ENCODE measurements around the gene POLR3A.

Gene POLR3A

GRCh38 chr10:77974396-77975074, 54.8 kb downstream of the POLR3A start:
- DNase-seq = peak; percentile 36

GRCh38 chr10:77973276-77973675, 56.0 kb downstream of the POLR3A start:
- DNase-seq = no peak

GRCh38 chr10:77972148-77972547, 57.2 kb downstream of the POLR3A start:
- no peak for DNase-seq

- no peak for DNase-seq
Measured at GRCh38 chr10:77971804-77972144, 57.5 kb downstream of the POLR3A start.

GRCh38 chr10:77970869-77971803, 58.2 kb downstream of the POLR3A start:
- DNase-seq = peak; percentile 3

DNA sequence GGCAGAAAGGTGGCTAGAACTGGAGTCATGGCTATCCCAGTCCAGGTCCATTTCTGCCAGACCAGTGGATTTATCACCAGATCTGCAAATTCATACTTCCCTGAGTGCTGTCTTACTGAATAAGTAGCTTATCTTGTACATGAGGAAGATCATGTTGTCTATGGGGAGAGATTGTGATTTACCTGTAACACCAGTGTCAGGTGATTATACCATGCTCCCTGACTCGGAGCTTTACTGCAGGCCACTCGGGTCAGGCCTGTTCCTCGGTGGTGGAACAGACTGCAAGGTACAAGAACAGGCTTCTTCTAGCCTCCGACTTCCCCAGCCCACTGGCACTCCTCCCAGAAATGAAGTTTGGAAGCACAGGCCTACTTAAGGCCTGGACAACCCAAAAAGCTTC, 60.2 kb downstream of the POLR3A start:
- no peak for DNase-seq

DNA sequence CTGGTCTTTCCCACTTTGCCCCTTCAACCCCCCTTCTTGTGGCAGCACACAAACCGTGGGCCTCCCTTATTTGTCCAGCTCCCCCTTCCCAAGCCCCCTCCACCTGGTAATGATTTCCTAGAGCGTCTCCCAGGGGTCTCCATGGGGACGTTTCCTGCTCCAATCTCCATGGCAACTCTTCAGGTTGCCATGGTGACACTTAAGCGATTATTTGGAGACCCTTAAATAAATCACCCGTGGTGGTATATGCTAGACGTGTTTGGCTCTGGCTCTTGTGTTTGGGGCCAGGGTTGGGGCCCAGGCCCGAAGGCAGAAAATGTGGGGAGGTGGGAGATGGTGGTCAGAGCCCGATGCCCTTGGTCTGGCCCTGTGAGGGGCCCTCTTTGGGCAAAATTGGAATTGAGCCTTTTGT, 61.7 kb downstream of the POLR3A start:
- peak; percentile 22 for DNase-seq

- DNase-seq = no peak
Measured at GRCh38 chr10:77965294-77965693, 64.0 kb downstream of the POLR3A start.

GRCh38 chr10:77964811-77965210, 64.5 kb downstream of the POLR3A start:
- DNase-seq = no peak

DNA sequence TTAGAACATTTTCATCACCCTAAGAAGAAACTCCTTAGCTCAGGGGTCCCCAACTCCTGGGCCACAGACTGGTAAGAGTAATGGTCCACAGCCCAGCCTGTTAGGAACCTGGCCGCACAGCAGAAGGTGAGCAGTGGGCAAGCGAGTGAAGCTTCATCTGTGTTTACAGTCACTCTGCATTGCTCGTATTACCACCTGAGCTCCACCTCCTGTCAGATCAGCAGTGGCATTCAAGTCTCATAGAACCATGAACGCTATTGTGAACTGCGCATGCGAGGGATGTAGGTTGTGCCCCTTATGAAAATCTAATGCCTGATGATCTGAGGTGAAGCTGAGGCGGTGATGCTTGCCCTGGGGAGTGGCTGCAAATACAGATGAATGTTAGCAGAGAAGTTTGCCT, 65.4 kb downstream of the POLR3A start:
- DNase-seq = no peak

- DNase-seq = no peak
Measured at GRCh38 chr10:77962350-77963146, 66.8 kb downstream of the POLR3A start.

DNA sequence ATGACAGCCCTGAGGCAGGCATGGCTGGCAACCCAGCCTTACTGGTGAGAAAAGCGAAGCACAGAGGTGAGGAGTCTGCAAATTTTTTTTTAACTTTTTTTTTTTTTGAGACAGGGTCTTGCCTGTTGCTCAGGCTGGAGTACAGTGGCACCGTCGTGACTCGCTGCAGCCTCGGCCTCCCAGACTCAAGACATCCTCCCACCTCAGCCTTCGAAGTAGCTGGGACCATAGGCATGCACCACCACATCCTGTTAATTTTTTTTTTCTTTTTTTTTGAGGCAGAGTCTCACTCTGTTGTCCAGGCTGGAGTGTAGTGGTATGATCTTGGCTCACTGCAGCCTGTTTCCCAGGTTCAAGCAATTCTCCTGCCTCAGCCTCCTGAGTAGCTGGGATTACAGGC, 67.6 kb downstream of the POLR3A start:
- DNase-seq = no peak

- DNase-seq = no peak
Measured at GRCh38 chr10:77960829-77961329, 68.4 kb downstream of the POLR3A start.

DNA sequence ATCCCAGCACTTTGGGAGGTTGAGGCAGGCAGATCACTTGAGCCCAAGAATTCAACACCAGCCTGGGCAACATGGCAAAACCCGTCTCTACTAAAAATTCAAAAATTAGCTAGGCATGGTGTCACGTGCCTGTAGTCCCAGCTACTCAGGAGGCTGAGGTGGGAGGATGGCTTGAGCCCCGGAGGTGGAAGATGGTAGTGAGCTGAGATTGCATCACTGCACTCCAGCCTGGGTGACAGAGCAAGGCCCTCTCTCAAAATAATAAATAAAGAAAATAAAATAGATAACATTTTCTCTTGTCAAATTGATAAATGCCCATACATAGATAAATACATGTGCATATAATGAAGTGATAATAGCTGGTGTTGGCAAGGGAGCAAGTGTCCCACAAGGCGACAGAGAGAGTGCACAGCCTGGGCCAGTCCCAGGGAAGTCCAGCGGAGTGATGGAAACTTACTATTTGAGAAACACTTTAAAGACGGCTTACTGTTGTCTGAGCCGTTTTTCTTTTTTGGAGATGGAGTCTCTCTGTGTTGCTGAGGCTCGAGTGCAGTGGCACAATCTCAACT, 69.3 kb downstream of the POLR3A start:
- no peak for DNase-seq

DNA sequence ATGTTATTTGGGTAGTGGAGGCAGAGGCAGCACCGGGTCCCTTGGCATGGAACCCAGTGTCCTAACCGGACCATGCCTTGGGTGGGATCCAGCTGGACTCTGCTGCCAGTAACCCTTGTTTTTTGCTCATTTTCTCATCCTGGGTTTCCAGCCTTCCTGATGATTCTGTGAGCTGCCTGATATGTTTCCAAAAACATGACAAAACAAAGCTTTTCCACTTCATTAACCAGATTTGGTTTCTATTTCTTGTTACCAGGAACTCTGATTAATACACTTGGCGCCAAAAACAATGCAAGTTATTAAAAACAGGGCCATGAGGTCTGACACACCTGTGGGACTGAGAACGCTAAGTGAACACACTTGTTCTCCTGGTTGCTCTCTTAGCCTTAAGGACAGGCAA, 69.9 kb downstream of the POLR3A start:
- no peak for DNase-seq

GRCh38 chr10:77955136-77955535, 74.2 kb downstream of the POLR3A start:
- DNase-seq = no peak

DNA sequence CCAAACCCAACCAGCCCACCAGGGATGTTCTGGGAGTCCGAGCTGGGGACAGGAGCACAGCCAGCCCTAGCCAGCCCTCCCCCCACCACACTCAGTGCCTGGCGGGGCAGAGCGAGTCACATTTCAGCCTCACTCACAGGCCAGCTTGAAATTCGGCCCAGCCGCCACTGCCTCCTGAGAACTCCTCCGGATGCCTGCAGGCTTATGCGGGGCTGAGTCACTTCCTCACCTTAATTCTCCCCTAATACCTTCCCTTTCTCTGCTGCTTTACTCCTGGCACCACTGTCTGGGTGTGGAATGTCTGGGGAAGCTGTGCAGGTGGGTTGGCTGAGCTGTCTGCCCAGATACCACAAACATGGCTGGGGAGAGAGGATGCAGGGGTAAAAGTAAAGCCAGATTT, 80.1 kb downstream of the POLR3A start:
- peak; percentile 10 for DNase-seq

DNA sequence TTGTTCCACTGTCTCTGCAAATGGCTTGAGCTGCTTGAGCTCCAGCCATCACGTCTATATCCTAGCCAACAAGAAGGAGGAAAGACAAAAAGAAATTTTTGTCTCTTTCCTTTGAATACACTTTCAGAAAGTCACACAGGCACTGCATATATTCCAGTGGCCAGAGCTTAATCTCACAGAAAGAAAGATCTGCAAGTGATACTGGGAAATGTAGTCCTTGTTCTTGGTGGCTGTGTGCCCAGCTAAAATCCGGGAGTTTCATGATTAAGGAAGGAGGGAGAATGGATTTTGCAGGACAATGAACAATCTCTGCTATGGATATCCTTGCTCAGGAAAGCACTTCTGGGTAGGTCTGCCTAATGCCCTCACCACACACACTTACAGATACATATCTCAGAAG, 83.2 kb downstream of the POLR3A start:
- peak; percentile 14 for DNase-seq

- peak; percentile 8 for DNase-seq
Measured at GRCh38 chr10:77944519-77944918, 84.8 kb downstream of the POLR3A start.

- DNase-seq = peak; percentile 88
Measured at GRCh38 chr10:77943121-77943901, 86.0 kb downstream of the POLR3A start.

DNA sequence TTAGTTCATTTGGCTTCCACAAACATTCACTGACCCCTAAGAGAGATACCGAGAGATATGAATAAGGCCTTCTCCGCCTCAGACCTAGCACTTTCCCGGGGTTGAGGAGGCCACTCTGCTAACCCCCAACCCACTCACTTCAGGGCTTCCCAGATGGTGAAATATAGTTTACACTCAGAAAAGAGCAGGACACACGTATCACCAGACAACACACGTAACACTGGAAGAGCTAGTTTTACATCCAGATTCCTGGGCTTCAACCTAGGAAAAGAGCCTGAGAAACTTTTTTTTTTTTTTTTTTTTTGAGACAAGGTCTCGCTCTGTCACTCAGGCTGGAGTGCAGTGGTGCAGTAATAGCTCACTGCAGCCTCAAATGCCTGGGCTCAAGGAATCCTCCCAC, 87.5 kb downstream of the POLR3A start:
- DNase-seq = no peak

- peak; percentile 22 for DNase-seq
Measured at GRCh38 chr10:77940627-77941026, 88.7 kb downstream of the POLR3A start.

Data from NCI-H69 (cell line).